GM18526 (cell line): ENCODE measurements around the gene SYMPK.

ENCODE experiments used
- POLR2A ChIP-seq: IDR thresholded peaks from 3 replicates; pipeline ENCODE4 v1.6.1; 2011; ENCODE audit not compliant: insufficient read length; ENCODE audit errors: extremely low read depth

Gene SYMPK

DNA sequence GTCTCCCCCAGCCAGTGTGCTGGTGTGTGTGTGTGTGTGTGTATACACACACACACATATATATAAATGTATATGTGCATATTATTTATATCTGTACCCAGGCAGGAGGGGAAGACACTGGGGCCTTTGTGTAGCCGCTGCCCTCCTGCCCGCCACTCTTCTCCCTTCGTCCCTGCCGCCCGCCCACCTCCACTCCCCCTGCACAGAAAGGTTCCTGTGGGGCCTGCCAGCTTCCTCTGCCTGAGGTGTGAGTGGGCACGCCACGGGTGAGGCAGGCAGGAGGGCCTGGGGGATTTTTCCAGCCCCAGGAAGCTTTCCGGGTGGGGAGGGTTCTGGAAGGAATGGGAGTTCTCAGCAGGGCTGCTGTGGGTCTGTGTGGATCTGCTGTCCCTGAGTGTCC is 16.1 kb upstream of the SYMPK start:
- no peak for TF ChIP-seq POLR2A

DNA sequence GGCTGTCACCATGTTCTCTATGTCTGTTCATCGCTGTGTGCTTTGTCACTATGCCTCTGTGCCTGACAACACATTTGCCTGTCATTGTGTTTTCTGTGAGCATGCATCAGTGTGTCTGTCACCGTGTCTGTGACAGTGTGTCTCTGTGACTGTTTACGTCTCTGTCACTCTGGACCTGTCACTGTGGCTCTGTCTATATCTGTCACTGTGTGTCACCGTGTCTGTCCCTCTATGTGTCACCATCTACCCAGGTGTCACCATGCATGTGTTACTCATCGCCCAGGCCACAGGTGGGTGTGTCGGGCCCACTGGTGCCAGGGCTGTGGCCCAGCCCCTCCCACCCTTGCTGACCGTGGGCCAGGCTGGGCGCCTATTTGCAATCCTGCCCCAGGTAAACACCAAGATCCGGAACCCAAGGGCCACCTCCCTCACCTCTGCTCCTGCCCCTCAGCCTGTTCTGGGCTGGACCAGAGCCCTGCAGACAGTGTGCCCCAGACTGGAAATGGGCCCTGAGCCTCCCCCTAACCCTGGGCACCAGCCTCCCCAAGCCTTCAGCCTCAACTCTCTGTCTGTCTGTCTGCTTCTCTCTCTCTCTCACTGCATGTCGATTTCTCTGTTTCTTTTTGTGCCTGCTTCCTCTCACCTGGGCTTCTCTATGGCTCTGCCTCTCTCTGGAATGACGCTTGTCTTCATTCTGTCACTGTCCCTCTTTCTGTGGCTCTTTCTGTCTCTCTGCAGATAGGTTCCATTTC is 15.3 kb upstream of the SYMPK start:
- TF ChIP-seq POLR2A: no peak

GRCh38 chr19:45876411-45877197 is 13.7 kb upstream of the SYMPK start:
- TF ChIP-seq POLR2A: no peak

DNA sequence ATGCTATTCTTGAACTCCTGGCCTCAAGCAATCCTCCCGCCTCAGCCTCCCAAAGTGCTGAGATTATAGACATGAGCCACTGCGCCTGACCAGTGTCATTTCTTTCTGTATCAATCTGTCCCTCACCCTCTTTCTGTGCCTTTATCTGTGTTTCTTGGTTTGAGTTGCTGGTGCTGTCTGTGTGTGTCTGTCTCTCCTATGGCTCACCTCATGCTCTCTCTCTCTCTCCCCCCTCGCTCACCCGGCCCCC is 13.1 kb upstream of the SYMPK start:
- no peak for TF ChIP-seq POLR2A

DNA sequence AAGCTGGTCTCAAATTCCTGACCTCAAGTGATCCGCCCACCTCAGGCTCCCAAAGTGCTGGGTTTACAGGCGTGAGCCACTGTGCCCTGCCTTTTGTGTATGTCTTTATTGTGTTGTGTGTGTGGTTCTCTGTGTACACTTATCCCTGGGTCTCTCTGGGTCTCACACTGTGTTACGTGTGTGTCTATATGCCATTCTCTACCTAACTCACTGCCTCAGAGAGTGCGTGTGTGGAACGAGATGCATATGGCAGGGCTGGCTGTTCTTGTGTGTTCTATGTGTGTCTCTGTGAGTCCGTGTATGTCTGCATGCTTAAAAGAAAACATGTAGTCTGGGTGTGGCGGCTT is 11.6 kb upstream of the SYMPK start:
- no peak for TF ChIP-seq POLR2A

DNA sequence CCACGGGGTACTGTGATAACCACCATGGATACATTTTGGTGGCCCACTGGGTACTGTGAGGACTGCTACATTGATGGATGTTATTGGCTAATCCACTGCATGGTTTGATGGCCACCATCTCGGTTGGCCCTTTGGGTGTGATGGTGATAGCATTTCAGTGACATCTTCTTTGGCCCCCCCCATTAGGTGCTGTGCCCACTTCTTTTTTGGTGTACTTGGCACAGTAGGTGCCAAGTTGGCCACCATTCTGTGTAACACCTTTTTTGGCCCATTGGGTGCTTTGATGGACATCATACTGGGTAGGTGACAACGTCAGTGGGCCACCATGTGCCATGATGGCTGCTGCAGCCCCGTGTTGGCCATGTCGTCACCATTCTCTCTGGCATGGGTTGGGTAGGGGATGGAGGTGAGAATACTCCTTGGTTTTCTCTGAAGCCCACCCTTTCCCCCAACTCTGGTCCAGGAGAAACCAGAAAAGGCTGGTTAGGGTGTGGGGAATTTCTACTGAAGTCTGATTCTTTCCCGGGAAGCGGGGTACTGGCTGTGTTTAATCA is 10.3 kb upstream of the SYMPK start:
- no peak for TF ChIP-seq POLR2A

GRCh38 chr19:45872095-45872919 is 9.4 kb upstream of the SYMPK start:
- TF ChIP-seq POLR2A: no peak

GRCh38 chr19:45870798-45871197 is 7.9 kb upstream of the SYMPK start:
- TF ChIP-seq POLR2A: no peak

DNA sequence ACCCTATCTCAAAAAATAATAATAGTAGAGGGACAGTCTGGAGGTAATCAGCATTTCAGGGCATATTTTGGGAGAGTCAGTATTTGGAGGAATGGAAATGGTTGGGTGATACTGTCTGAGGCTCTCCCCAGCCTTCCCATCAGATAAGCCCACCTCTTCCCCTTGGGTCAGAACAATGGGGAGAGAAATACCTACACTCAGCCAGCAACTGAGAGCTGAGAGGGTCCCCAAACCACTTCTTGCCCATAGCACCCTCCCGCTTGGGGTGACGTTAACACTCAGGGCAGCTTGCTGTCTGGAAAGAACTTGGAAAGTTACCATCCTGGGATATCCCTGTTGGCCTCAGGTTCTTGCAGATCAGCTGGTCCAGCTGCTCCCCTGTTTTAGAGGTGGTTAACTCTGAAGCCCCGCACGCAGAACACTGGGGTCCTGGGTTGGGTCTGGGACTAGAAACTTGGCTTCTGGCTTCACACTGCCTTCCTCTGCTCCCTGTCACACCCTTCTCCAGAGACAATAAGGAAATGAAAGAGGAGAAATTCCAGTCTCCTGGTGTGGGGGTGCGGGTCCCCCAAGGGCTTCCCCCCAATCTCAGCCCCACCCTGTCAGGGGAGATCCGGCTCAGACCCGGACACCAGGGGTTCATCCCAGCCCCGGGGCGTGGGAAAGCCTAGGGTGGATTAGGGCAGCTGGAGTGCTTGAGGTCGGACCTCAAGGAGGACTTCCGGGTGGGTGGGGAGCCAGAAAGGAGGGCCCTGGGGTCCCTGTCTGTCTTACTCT is 3.6 kb upstream of the SYMPK start:
- TF ChIP-seq POLR2A: no peak

GRCh38 chr19:45865269-45865948 is 2.5 kb upstream of the SYMPK start:
- no peak for TF ChIP-seq POLR2A

- no peak for TF ChIP-seq POLR2A
These were observed 1.7 kb upstream of the SYMPK start for GRCh38 chr19:45864629-45865082.

GRCh38 chr19:45863840-45864628 is 1.1 kb upstream of the SYMPK start, which contains the start of gene FOXA3:
Gene FOXA3 (plus strand): TSS chr19:45864326. CDS start chr19:45864457, 131 bp downstream.
- TF ChIP-seq POLR2A: no peak

- no peak for TF ChIP-seq POLR2A
These were observed 440 bp upstream of the SYMPK start for GRCh38 chr19:45863335-45863839.
